ENCODE measurements around the gene MYO1F. TPM values are rescaled to one million over a fixed set of nuclear protein-coding genes. Genes with fewer than 3 reads are reported as not detected.
A peak's percentile ranks its signal among the peaks of the same experiment; 100 is the strongest.

MYO1F gene
- total RNA-seq, 4 donors from 2014 or later, result 6.6 to 70.7 (median 10.9) TPM

DNA sequence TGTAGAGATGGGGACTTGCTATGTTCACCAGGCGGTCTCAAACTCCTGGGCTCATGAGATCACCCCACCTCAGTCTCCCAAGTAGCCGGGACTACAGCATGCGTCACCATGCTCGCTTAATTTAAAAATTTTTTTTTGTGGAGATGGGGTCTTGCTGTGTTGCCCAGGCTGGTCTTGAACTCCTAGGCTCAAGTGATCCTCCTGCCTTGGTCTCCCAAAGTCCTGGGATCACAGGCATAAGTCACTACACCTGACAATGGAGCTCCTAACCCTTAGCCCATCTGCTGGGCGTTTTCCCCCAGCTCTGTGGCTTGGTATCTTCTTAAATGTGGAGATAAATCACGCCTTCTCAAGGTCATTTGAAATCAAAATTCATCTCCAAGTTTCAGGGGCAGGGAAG is 39.6 kb upstream of the MYO1F start:
- 75 to 100% methylated on average over 1 to 6 of the region's 6 CpGs for whole genome bisulfite sequencing, 2 donors (ENCODE audit: low coverage in 1 of 2)
- H3K4me3 ChIP-seq, result no peak overlapping the region

DNA sequence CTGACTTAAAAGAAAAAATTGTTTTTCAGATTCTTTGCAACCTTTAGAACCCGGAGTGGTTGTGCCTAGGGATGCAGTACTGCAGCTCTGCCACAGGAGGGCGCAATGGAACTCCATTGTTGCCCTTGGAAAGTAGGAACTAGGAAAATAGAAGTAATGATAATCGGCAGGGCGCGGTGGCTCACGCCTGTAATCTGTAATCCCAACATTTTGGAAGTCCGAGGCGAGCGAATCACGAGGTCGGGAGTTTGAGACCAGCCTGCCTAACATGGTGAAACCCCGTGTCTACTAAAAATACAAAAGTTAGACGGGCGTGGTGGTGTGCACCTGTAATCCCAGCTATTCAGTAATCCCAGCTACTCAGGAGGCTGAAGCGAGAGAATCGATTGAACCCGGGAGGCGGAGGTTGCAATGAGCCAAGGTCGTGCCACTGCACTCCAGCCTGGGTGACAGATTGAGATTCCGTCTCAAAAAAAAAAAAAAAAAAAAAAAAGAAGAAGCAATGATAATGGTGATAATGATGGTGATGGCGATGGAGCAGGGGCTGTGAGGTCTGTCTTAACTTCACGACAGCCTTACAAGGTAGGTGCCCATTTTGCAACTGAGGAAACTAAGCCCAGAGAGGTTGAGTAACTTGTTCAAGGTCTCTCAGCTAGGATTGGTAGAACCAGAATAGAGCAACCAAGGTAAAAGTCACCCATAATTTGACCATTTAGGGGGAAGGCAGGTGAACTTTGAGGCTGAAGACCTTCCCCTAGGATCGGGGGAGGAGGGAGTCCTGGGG is 38.8 kb upstream of the MYO1F start:
- intact Hi-C loops (cut with DNase I; ENCODE audit: low total_unique reads), result no loop called here
- H3K9me3 ChIP-seq, result no peaks in the 10 kb centered on the region
- 19 to 37% methylated on average over 4 to 23 of the region's 23 CpGs for WGBS, 2 donors (ENCODE audit: low coverage in 1 of 2)
- H3K4me3 ChIP-seq, result no peak overlapping the region
- H3K4me1 ChIP-seq, result peaks cover 0 to 5% (median 2%) of the 10 kb centered on the region in 4 donors
- no peak overlapping the region for H3K27ac ChIP-seq
- no peaks in the 10 kb centered on the region for H3K27me3 ChIP-seq
- H3K36me3 ChIP-seq, result no peaks in the 10 kb centered on the region
- DNase-seq, result peak; percentile 44
- TF ChIP-seq, protein P1, sequence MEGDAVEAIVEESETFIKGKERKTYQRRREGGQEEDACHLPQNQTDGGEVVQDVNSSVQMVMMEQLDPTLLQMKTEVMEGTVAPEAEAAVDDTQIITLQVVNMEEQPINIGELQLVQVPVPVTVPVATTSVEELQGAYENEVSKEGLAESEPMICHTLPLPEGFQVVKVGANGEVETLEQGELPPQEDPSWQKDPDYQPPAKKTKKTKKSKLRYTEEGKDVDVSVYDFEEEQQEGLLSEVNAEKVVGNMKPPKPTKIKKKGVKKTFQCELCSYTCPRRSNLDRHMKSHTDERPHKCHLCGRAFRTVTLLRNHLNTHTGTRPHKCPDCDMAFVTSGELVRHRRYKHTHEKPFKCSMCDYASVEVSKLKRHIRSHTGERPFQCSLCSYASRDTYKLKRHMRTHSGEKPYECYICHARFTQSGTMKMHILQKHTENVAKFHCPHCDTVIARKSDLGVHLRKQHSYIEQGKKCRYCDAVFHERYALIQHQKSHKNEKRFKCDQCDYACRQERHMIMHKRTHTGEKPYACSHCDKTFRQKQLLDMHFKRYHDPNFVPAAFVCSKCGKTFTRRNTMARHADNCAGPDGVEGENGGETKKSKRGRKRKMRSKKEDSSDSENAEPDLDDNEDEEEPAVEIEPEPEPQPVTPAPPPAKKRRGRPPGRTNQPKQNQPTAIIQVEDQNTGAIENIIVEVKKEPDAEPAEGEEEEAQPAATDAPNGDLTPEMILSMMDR (IDR thresholded peaks at IDR 0.05), result peak; percentile 71 to 91 (median 87)
- no peak for TF ChIP-seq POLR2A (IDR thresholded peaks at IDR 0.05)
- in situ Hi-C loops (cut with MboI; ENCODE audit: low pct_ligation_motif_present in 1 of 4, low pct_unique_long_range_greater_than_20kb in 1 of 4, low sequenced_read_pairs in 3 of 4), result no loop called here

More for the DNA sequence above, 39.6 kb upstream of the MYO1F start:
- DNase-seq, result no peak
- H3K36me3 ChIP-seq, result no peaks in the 10 kb centered on the region
- no peaks in the 10 kb centered on the region for H3K9me3 ChIP-seq
- intact Hi-C loops (cut with DNase I; ENCODE audit: low total_unique reads), result no loop called here
- TF ChIP-seq POLR2AphosphoS5 (IDR thresholded peaks at IDR 0.05), result no peak
- no peak for TF ChIP-seq POLR2A (IDR thresholded peaks at IDR 0.05)
- TF ChIP-seq, protein P1 (IDR thresholded peaks at IDR 0.05), result no peak
- TF ChIP-seq EP300 (IDR thresholded peaks at IDR 0.05; ENCODE audit: low read depth), result no peak
- H3K27me3 ChIP-seq, result no peaks in the 10 kb centered on the region
- H3K27ac ChIP-seq, result no peak overlapping the region
- in situ Hi-C loops (cut with MboI; ENCODE audit: low pct_ligation_motif_present in 1 of 4, low pct_unique_long_range_greater_than_20kb in 1 of 4, low sequenced_read_pairs in 3 of 4), result no loop called here
- H3K4me1 ChIP-seq, result no peaks in the 10 kb centered on the region

DNA sequence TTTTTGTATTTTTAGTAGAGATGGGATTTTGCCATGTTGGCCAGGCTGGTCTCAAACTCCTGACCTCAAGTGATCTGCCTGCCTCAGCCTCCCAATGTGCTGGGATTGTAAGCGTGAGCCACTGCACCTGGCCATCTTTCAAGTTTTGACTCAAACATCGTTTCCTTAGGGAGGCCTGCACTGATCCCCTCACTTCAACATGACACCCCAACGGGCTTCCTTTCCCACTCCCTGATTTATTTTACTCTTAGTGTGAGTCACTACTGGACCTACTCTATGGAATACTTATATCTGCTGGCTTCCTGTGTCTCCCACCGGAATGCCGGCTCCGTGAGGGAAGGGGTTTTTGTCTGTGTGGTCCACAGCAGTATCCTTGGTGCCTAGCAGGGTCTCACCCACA is 37.8 kb upstream of the MYO1F start:
- TF ChIP-seq POLR2AphosphoS5 (IDR thresholded peaks at IDR 0.05), result no peak
- TF ChIP-seq, protein P1 (IDR thresholded peaks at IDR 0.05), result no peak
- no peak for TF ChIP-seq EP300 (IDR thresholded peaks at IDR 0.05; ENCODE audit: low read depth)
- TF ChIP-seq POLR2A (IDR thresholded peaks at IDR 0.05), result no peak
- DNase-seq, result no peak
- Histone ChIP-seq H3K27me3 (no peaks in the 10 kb centered on the region), H3K4me1 (peaks cover 0 to 5% (median 2%) of the 10 kb centered on the region in 4 donors), H3K36me3 (no peaks in the 10 kb centered on the region), H3K9me3 (no peaks in the 10 kb centered on the region), H3K4me3 (no peak overlapping the region), H3K27ac (peak overlapping the region in 1 of 4 donors; percentile 31)
- WGBS, 2 donors (ENCODE audit: low coverage in 1 of 2), result 20 to 40% methylated on average over 3 to 6 of the region's 6 CpGs
- intact Hi-C loops (cut with DNase I; ENCODE audit: low total_unique reads), result no loop called here
- in situ Hi-C loops (cut with MboI; ENCODE audit: low pct_ligation_motif_present in 1 of 4, low pct_unique_long_range_greater_than_20kb in 1 of 4, low sequenced_read_pairs in 3 of 4), result no loop called here

DNA sequence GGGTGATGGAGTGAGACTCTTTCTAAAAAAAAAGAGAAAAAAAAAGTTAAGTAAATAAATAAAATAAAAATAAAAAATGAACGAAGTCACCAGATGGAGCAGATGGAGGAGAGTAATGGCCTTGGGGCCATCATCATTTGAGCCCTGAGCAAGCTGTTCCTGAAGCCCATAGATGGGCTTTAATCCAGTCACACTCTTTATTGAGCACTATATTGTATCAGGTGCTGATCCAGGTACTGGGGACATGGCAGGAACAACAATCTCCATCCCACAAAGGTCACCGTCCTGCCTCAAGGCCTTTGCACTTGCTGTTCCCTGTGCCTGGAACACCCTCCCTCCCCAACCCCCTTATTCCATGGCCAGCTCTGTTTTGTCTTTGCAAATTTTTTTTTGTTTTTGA is 37.2 kb upstream of the MYO1F start:
- no peak for DNase-seq
- intact Hi-C loops (cut with DNase I; ENCODE audit: low total_unique reads), result no loop called here
- peaks cover 0 to 11% (median 5%) of the 10 kb centered on the region in 4 donors for H3K4me1 ChIP-seq
- TF ChIP-seq, protein P1 (IDR thresholded peaks at IDR 0.05), result no peak
- no peaks in the 10 kb centered on the region for H3K9me3 ChIP-seq
- H3K4me3 ChIP-seq, result no peak overlapping the region
- H3K36me3 ChIP-seq, result no peaks in the 10 kb centered on the region
- H3K27me3 ChIP-seq, result peaks cover 5% of the 10 kb centered on the region
- H3K27ac ChIP-seq, result no peak overlapping the region
- WGBS, 2 donors (ENCODE audit: low coverage in 1 of 2), result 55 to 73% methylated on average over 1 to 2 of the region's 2 CpGs
- in situ Hi-C loops (cut with MboI; ENCODE audit: low pct_ligation_motif_present in 1 of 4, low pct_unique_long_range_greater_than_20kb in 1 of 4, low sequenced_read_pairs in 3 of 4), result no loop called here

Data from transverse colon (tissue), 4 donors.